Left ventricle myocardium superior (tissue), 1 donor: ENCODE data around the gene SLA2. TPM values are rescaled to one million over a fixed set of nuclear protein-coding genes. Genes with fewer than 3 reads are reported as not detected.

ENCODE experiments used
- total RNA-seq: library from RNA; stranded (reverse); fragmentation: NEBNext Ultra II Directional; extraction: Animal tissue kit (Norgen Biotek cat#: 25700); gene quantifications from one replicate; pipeline ENCODE4 v1.2.1, GENCODE V29; 2021
- donor health status: DM: no; HTN: yes; CAD: no; lungs with severe emphysema.

Gene SLA2
- total RNA-seq, 1 donor from 2014 or later = 0.47 TPM

Other genes with a start within 250 kb of the SLA2 start
- gene MYL9, start 104.7 kb downstream of the SLA2 start, total RNA-seq = 1,967 TPM
- 7.6 TPM for gene TGIF2, start 72.6 kb downstream of the SLA2 start, total RNA-seq
- gene RAB5IF, start 40.4 kb downstream of the SLA2 start, total RNA-seq = 53.4 TPM
- gene NDRG3, start 99.9 kb upstream of the SLA2 start, total RNA-seq = 35.7 TPM
- gene DSN1, start 127.6 kb upstream of the SLA2 start, total RNA-seq = 4.5 TPM
- gene TLDC2, start 229.9 kb upstream of the SLA2 start, total RNA-seq = not detected